ENCODE measurements around the gene NT5C3B.

- peak in 1 of 2 donors; percentile 45 for TF ChIP-seq POLR2AphosphoS5 (IDR thresholded peaks at IDR 0.05)
- TF ChIP-seq, protein P1, sequence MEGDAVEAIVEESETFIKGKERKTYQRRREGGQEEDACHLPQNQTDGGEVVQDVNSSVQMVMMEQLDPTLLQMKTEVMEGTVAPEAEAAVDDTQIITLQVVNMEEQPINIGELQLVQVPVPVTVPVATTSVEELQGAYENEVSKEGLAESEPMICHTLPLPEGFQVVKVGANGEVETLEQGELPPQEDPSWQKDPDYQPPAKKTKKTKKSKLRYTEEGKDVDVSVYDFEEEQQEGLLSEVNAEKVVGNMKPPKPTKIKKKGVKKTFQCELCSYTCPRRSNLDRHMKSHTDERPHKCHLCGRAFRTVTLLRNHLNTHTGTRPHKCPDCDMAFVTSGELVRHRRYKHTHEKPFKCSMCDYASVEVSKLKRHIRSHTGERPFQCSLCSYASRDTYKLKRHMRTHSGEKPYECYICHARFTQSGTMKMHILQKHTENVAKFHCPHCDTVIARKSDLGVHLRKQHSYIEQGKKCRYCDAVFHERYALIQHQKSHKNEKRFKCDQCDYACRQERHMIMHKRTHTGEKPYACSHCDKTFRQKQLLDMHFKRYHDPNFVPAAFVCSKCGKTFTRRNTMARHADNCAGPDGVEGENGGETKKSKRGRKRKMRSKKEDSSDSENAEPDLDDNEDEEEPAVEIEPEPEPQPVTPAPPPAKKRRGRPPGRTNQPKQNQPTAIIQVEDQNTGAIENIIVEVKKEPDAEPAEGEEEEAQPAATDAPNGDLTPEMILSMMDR (IDR thresholded peaks at IDR 0.05) = peak in 1 of 3 experiments; percentile 14
Observed at GRCh38 chr17:41812381-41813151, 23.5 kb downstream of the NT5C3B start, which contains the start of gene FKBP10.

Data from esophagus muscularis mucosa (tissue), 3 donors.